T-helper 2 cell (primary cell): Measurements from ENCODE around the gene PIR.
A peak's percentile ranks its signal among the peaks of the same experiment; 100 is the strongest.

Source experiments
- DNase-seq, 5 experiments: peaks; one replicate each; pipeline versions ENCODE4 v3.0.0 to v3.0.0-alpha.2; 2012 to 2022

PIR gene

GRCh38 chrX:15343075-15343476 lies 150.1 kb downstream of the PIR start:
- DNase-seq = no peak

- no peak for DNase-seq
These were observed 152.3 kb downstream of the PIR start for GRCh38 chrX:15340867-15341266.

GRCh38 chrX:15336023-15336413 lies 157.1 kb downstream of the PIR start:
- DNase-seq = peak in 3 of 5 experiments; percentile 50 to 63 (median 52)

GRCh38 chrX:15335135-15336022 lies 157.8 kb downstream of the PIR start, which contains the start of gene PIGA:
Gene PIGA (minus strand): TSS chrX:15335523. CDS start chrX:15331930, 3,593 bp downstream.
- peak; percentile 76 to 97 (median 88) for DNase-seq
